Retinal pigment epithelial cell (primary cell): ENCODE results near the gene FADS3.

ENCODE experiments used
- DNase-seq: peaks from one replicate; pipeline ENCODE4 v3.0.0-alpha.2; 2010; ENCODE audit warnings: low read depth
- H3K4me3 ChIP-seq: 2 replicates; pipeline ENCODE4 v1.5.1; 2011; ENCODE audit warnings: mild to moderate bottlenecking, low read length, control low read depth, moderate library complexity
- TF ChIP-seq, protein P1 (sequence below): conservative IDR thresholded peaks from 2 replicates; pipeline ENCODE4 v1.5.1; 2011; ENCODE audit warnings: low read depth, low read length, control low read depth, inconsistent platforms

Gene FADS3

DNA sequence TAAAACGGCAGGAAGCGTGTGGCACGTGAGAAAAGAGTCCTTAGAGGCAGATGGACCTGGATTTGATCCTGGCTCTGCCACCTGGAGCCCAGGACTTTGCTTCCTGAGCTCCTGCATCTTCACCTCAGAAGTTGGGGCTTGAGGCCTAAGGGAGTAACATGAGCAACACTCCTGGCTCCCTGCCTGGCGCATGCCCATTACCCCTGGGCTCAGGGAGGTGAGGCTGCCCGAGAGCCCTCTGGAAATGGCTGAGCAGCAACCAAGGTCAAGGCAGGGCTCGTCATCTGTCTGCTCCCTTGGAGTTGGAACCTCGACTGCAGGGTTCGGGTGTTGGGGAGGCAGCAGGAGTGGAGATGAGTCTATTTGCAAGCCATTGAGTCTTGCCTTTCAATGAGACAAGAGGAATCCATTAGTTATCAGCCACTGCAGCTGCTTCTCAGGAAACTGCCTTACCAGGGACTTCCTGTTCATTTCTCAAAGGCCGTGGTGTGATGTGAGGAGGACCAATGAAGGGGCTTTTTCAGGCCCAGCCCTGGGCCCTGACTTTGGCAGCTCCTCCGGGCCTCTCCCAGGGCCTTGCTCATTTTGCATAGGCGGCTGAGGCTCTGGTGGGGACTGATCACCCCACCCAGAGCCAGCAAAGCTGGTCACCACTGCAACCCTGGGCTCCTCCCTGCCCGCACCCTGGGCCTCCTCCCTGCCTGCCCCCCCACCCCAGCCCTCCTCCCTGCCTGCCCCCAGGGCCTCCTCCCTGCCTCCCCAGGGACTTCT lies 56.9 kb downstream of the FADS3 start:
- H3K4me3 ChIP-seq = no peak overlapping the region
- DNase-seq = no peak
- TF ChIP-seq, protein P1, sequence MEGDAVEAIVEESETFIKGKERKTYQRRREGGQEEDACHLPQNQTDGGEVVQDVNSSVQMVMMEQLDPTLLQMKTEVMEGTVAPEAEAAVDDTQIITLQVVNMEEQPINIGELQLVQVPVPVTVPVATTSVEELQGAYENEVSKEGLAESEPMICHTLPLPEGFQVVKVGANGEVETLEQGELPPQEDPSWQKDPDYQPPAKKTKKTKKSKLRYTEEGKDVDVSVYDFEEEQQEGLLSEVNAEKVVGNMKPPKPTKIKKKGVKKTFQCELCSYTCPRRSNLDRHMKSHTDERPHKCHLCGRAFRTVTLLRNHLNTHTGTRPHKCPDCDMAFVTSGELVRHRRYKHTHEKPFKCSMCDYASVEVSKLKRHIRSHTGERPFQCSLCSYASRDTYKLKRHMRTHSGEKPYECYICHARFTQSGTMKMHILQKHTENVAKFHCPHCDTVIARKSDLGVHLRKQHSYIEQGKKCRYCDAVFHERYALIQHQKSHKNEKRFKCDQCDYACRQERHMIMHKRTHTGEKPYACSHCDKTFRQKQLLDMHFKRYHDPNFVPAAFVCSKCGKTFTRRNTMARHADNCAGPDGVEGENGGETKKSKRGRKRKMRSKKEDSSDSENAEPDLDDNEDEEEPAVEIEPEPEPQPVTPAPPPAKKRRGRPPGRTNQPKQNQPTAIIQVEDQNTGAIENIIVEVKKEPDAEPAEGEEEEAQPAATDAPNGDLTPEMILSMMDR = no peak

DNA sequence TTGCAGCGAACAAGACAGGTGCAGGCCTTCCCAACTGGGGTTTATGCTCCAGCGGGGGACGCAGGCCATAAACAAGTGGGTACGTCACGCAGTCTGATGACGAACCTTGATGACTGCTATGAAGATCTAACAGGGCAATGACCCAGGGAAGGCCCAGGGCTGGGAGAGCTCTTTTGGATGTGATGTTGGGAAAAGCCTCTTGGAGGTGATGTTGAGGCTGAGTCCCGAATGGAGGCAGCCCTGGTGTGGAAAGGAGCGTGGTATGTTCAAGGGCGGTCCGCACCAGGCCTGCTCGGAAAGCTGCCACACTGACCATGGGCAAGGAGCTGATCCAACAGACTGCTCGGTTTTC lies 57.4 kb downstream of the FADS3 start:
- H3K4me3 ChIP-seq = no peak overlapping the region
- TF ChIP-seq, protein P1 = no peak
- no peak for DNase-seq

DNA sequence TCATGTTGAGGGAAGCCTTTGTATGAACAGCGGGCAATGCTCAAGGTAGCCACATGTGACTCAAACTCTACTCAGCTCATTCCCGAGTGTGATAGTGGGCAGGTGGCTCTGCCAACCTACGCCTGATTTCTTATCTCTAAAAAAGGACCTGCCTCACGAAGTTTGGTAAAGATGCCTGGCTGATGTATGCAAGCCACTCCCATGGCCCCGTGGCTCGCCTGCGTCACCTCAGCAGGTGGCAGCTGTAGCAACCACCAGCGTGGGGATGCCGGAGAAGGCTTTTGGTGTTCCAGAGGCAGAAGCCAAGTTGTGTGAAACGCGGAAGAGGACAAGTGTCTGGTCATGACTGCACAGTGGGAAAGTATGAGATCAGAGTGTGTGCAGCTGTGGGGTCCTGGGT lies 57.9 kb downstream of the FADS3 start:
- no peak for DNase-seq
- TF ChIP-seq, protein P1 = no peak
- H3K4me3 ChIP-seq = no peak overlapping the region

DNA sequence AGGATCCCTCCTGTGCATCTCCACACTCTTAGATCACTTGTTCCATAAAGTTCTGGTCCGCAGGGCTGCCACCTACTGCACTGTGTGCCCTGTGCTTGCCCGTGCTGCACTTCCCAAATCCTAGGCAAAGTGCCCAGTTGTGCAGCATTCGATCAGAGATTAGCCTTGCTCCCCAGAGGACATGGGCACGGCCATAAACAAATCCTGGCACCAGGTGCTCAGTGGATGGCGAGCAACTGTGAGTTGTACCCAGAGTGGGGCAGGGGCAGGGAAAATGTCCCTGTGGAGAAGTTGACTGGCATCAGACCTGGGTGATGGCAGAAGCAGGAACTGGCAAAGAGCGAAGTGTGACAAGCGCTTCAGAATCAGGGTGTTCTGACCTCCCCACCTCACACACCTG lies 58.6 kb downstream of the FADS3 start:
- no peak for DNase-seq
- H3K4me3 ChIP-seq = no peak overlapping the region
- TF ChIP-seq, protein P1 = no peak

DNA sequence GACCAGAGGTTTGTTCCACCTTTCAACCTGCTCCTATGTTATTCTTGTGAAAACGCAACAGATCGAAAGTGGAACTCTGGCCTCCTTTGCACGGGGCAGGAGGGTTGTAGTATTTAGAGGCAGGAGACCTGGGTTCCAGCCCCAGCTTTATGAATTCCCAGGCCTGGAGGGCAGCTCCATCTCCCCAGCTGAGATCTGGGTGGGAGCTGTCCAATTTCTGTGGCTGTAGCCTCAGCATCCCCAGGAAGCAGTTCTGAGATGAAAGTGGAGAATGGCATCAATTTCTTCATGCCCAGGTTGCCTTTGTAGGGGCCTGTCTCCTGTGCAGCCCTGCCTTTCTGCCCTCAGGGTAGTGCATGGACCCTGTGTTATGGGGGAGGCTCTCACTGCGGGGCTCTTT lies 59.1 kb downstream of the FADS3 start:
- DNase-seq = no peak
- TF ChIP-seq, protein P1 = no peak
- no peak overlapping the region for H3K4me3 ChIP-seq

DNA sequence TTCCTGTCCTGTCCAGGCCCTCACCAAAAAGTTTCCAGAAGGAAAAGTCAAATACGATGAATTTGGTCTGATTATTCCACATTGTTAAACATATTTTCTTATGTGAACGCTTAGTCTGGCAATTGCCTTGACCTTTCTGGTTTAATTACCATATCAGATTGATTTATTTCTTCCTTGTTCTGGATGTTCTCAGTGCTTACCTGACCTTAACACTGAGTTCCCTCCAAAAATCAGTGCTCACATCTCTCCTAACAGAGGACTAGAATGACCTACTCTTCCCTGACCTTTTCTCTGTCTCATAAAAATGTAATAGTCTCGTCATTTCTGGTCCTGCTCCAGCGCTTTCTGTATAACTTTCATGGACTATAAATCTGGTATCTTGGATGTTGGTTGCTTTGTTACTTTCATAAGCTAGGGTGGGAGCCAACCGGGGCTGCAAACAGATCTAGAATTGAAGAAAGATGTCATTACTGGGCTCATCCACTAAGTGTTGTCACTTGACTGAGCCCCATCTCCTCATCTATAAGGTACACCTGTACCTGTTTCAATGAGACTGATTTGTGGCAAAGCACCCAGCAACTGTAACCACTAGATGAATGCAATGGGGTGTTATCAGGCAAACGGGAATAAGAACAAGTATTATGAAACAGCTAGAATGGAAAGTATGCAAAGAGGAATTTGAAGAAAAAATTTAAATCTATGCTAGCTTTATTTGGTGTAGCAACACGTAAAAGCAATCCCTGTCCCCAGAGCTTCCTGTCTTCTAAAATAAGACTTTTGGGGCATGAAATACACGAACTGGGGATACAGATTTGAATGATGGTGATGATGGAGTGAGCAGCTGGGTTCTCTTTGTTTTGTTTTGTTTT lies 60.9 kb downstream of the FADS3 start:
- no peak for DNase-seq
- peak overlapping the region; percentile 93 for H3K4me3 ChIP-seq

More for the DNA sequence above, 60.9 kb downstream of the FADS3 start:
- TF ChIP-seq, protein P1 = no peak
